Caco-2 (cell line): ENCODE measurements around the gene RRP36. TPM values are rescaled to one million over a fixed set of nuclear protein-coding genes. Genes with fewer than 3 reads are reported as not detected.

Source experiments
- BruUV-seq: library from RNA; stranded (reverse); fragments of 400-500 nt; replicated peaks from 2 replicates; lab custom pipeline; 2021; lab: Mats Ljungman, UMichigan
- CTCF ChIA-PET: fragments of 300-600 bp; sonication (Branson Sonifier 250); formaldehyde crosslinking; loops from one replicate; lab custom pipeline; 2022; ENCODE audit warnings: antibody characterized with exemption; lab: Charles Lee
- POLR2A ChIA-PET: fragments of 300-600 bp; sonication (Branson Sonifier 250); formaldehyde crosslinking; loops from one replicate; lab custom pipeline; 2022; ENCODE audit warnings: antibody characterized with exemption; lab: Charles Lee
- DNase-seq, 2 experiments: peaks; one replicate each; pipeline versions ENCODE4 v3.0.0 to v3.0.0-alpha.2; 2020 to 2022
- H3K27me3 ChIP-seq: replicated peaks from 2 replicates; pipeline ENCODE4 v1.6.0; 2011; ENCODE audit warnings: low read length; ENCODE audit not compliant: control insufficient read depth, insufficient read depth
- H3K36me3 ChIP-seq: 2 replicates; pipeline ENCODE4 v1.5.1; 2011; ENCODE audit warnings: low read length; ENCODE audit not compliant: control insufficient read depth, insufficient read depth
- H3K4me1 ChIP-seq: fragments of 250-450 bp; sonication (Bioruptor Pico); 2 replicates; pipeline ENCODE4 v1.5.1; 2020; ENCODE audit warnings: mild to moderate bottlenecking
- H3K4me3 ChIP-seq: 2 replicates; pipeline ENCODE4 v1.5.1; 2011; ENCODE audit warnings: low read depth, mild to moderate bottlenecking, control low read depth, low read length
- H3K9me3 ChIP-seq: fragments of 250-450 bp; sonication (Bioruptor Pico); 2 replicates; pipeline ENCODE4 v1.5.1; 2020; ENCODE audit warnings: mild to moderate bottlenecking, moderate library complexity
- H3K27ac Mint-ChIP-seq: one replicate; pipeline ENCODE4 v1.8.0; 2022; ENCODE audit warnings: mixed read lengths; ENCODE audit not compliant: unreplicated experiment
- H3K27me3 Mint-ChIP-seq: one replicate; pipeline ENCODE4 v1.8.0; 2022; ENCODE audit warnings: mixed read lengths; ENCODE audit not compliant: insufficient read depth, unreplicated experiment
- H3K36me3 Mint-ChIP-seq: one replicate; pipeline ENCODE4 v1.8.0; 2022; ENCODE audit warnings: mild to moderate bottlenecking, mixed read lengths; ENCODE audit not compliant: insufficient read depth, unreplicated experiment
- H3K4me1 Mint-ChIP-seq: one replicate; pipeline ENCODE4 v1.8.0; 2022; ENCODE audit warnings: low read depth, mixed read lengths; ENCODE audit not compliant: unreplicated experiment
- H3K4me3 Mint-ChIP-seq: one replicate; pipeline ENCODE4 v1.8.0; 2022; ENCODE audit warnings: mild to moderate bottlenecking, moderate library complexity, mixed read lengths; ENCODE audit not compliant: unreplicated experiment
- H3K9me3 Mint-ChIP-seq: one replicate; pipeline ENCODE4 v1.8.0; 2022; ENCODE audit warnings: mixed read lengths; ENCODE audit not compliant: unreplicated experiment
- CTCF ChIP-seq, 2 experiments: fragments of 200-600 bp in 1 of 2; IDR thresholded peaks; 1 replicate in 1 of 2; 2 replicates in 1 of 2; pipeline versions ENCODE4 v1.5.1 to v1.8.0; 2011 to 2022; ENCODE audit warnings: antibody characterized with exemption in 1 of 2, control low read depth in 1 of 2, inconsistent platforms in 1 of 2, low read depth in 1 of 2, low read length in 1 of 2, mild to moderate bottlenecking in 1 of 2, moderate library complexity in 1 of 2; ENCODE audit not compliant: insufficient read depth in 1 of 2, severe bottlenecking in 1 of 2, unreplicated experiment in 1 of 2
- intact Hi-C: fragments of 100-400 bp; cut with micrococcal nuclease; formaldehyde crosslinking; loops from one replicate; pipeline ENCODE4 v1.10.0; 2022; ENCODE audit not compliant: unreplicated experiment
- total RNA-seq: library from RNA; stranded (reverse); gene quantifications from 2 replicates; pipeline ENCODE4 v1.2.3, GENCODE V29; 2022

RRP36 gene
- total RNA-seq, 1 experiment from 2014 or later, result 74.9 TPM

- Mint-ChIP-seq H3K9me3 (no peaks in the 10 kb centered on the region), H3K4me3 (peak overlapping the region; percentile 18), H3K4me1 (peaks cover 6% of the 10 kb centered on the region), H3K27ac (no peak overlapping the region), H3K36me3 (peaks cover 80% of the 10 kb centered on the region), H3K27me3 (no peaks in the 10 kb centered on the region)
- no TSS peak for BruUV-seq
- no peaks in the 10 kb centered on the region for H3K4me1 ChIP-seq
- POLR2A ChIA-PET, result interaction anchor here (0.6 to 1.0 kb wide), 2 partner anchors 21 to 24 kb away, joined by 5 to 11 read pairs; partner anchors contain the start of genes KLC4 and MRPL2
- TF ChIP-seq CTCF (IDR thresholded peaks at IDR 0.05; ENCODE audit: insufficient read depth in 1 of 2, low read depth in 1 of 2, low read length in 1 of 2, severe bottlenecking in 1 of 2, unreplicated experiment in 1 of 2), result no peak
- intact Hi-C loops, result no loop called here
- no peaks in the 10 kb centered on the region for H3K27me3 ChIP-seq
- DNase-seq, result no peak
- no peaks in the 10 kb centered on the region for H3K9me3 ChIP-seq
- CTCF ChIA-PET, result no interaction called here
- no peak overlapping the region for H3K4me3 ChIP-seq
- peaks cover 3% of the 10 kb centered on the region; the same call in 1 of the 2 replicates for H3K36me3 ChIP-seq
Measured at GRCh38 chr6:43035495-43036194, 14.2 kb downstream of the RRP36 start.

- no peaks in the 10 kb centered on the region for H3K4me1 ChIP-seq
- H3K9me3 ChIP-seq, result no peaks in the 10 kb centered on the region
- CTCF ChIA-PET, result no interaction called here
- Mint-ChIP-seq H3K4me3 (no peak overlapping the region), H3K4me1 (peaks cover 6% of the 10 kb centered on the region), H3K9me3 (no peaks in the 10 kb centered on the region), H3K27ac (no peak overlapping the region), H3K27me3 (no peaks in the 10 kb centered on the region), H3K36me3 (peaks cover 75% of the 10 kb centered on the region)
- POLR2A ChIA-PET, result no interaction called here
- no peak for DNase-seq
- intact Hi-C loops, result no loop called here
- H3K36me3 ChIP-seq, result peaks cover 3% of the 10 kb centered on the region; the same call in 1 of the 2 replicates
- BruUV-seq, result no TSS peak
- TF ChIP-seq CTCF (IDR thresholded peaks at IDR 0.05; ENCODE audit: insufficient read depth in 1 of 2, low read depth in 1 of 2, low read length in 1 of 2, severe bottlenecking in 1 of 2, unreplicated experiment in 1 of 2), result no peak
- H3K4me3 ChIP-seq, result no peak overlapping the region
- no peaks in the 10 kb centered on the region for H3K27me3 ChIP-seq
Measured at GRCh38 chr6:43036712-43037111, 15.3 kb downstream of the RRP36 start.

GRCh38 chr6:43037197-43037596 lies 15.8 kb downstream of the RRP36 start:
- no TSS peak for BruUV-seq
- DNase-seq, result no peak
- intact Hi-C loops, result no loop called here
- Mint-ChIP-seq H3K4me1 (peaks cover 6% of the 10 kb centered on the region), H3K4me3 (no peak overlapping the region), H3K27me3 (no peaks in the 10 kb centered on the region), H3K36me3 (peaks cover 72% of the 10 kb centered on the region), H3K27ac (no peak overlapping the region), H3K9me3 (no peaks in the 10 kb centered on the region)
- Histone ChIP-seq H3K9me3 (no peaks in the 10 kb centered on the region), H3K4me1 (no peaks in the 10 kb centered on the region), H3K36me3 (peaks cover 5% of the 10 kb centered on the region), H3K4me3 (no peak overlapping the region), H3K27me3 (no peaks in the 10 kb centered on the region)
- TF ChIP-seq CTCF (IDR thresholded peaks at IDR 0.05; ENCODE audit: insufficient read depth in 1 of 2, low read depth in 1 of 2, low read length in 1 of 2, severe bottlenecking in 1 of 2, unreplicated experiment in 1 of 2), result no peak
- ChIA-PET POLR2A (no interaction called here), CTCF (no interaction called here)
